Prostate gland (tissue), 2 donors: ENCODE data around the gene TBL1X.

ENCODE experiments used
- CTCF ChIP-seq, 4 experiments: fragments of 200-600 bp in 2 of 4; fragments of 450-650 bp in 2 of 4; sonication (generic) in 2 of 4; IDR thresholded peaks; 1 replicate in 3 of 4; 2 replicates in 1 of 4; pipeline ENCODE4 v1.5.1; 2016 to 2019; ENCODE audit warnings: antibody characterized with exemption in 4 of 4, mild to moderate bottlenecking in 2 of 4, moderate library complexity in 2 of 4
- POLR2A ChIP-seq: fragments of 450-650 bp; IDR thresholded peaks from one replicate; pipeline ENCODE4 v1.6.1; 2016; ENCODE audit warnings: antibody characterized with exemption, mild to moderate bottlenecking

- TF ChIP-seq CTCF (IDR thresholded peaks at IDR 0.05) (no peak), POLR2A (no peak)
Measured at GRCh38 chrX:9785944-9786797, 321.3 kb downstream of the TBL1X start, which contains the start of gene SHROOM2.
